Endothelial cell (in vitro differentiated cells): Measurements from ENCODE around the gene ZMIZ2. TPM values are rescaled to one million over a fixed set of nuclear protein-coding genes. Genes with fewer than 3 reads are reported as not detected.

Experiments used
- DNase-seq: peaks from one replicate; pipeline ENCODE4 v3.0.0; 2021; ENCODE audit warnings: low spot score
- H3K27ac Mint-ChIP-seq: one replicate; pipeline ENCODE4 v1.8.0; 2021; ENCODE audit warnings: mixed read lengths, inconsistent platforms; ENCODE audit not compliant: unreplicated experiment
- H3K27me3 Mint-ChIP-seq: one replicate; pipeline ENCODE4 v1.8.0; 2021; ENCODE audit warnings: mild to moderate bottlenecking, moderate library complexity, mixed read lengths, inconsistent platforms; ENCODE audit not compliant: unreplicated experiment
- H3K36me3 Mint-ChIP-seq: one replicate; pipeline ENCODE4 v1.8.0; 2021; ENCODE audit warnings: mild to moderate bottlenecking, low read depth, mixed read lengths, inconsistent platforms; ENCODE audit not compliant: unreplicated experiment
- H3K4me1 Mint-ChIP-seq: one replicate; pipeline ENCODE4 v1.8.0; 2021; ENCODE audit warnings: mild to moderate bottlenecking, mixed read lengths, inconsistent platforms; ENCODE audit not compliant: unreplicated experiment
- H3K4me3 Mint-ChIP-seq: one replicate; pipeline ENCODE4 v1.8.0; 2021; ENCODE audit warnings: mild to moderate bottlenecking, mixed read lengths, inconsistent platforms; ENCODE audit not compliant: unreplicated experiment
- H3K9me3 Mint-ChIP-seq: one replicate; pipeline ENCODE4 v1.8.0; 2021; ENCODE audit warnings: mixed read lengths, inconsistent platforms; ENCODE audit not compliant: unreplicated experiment
- CTCF ChIP-seq: fragments of 200-600 bp; sonication (generic); IDR thresholded peaks from one replicate; pipeline ENCODE4 v1.5.0; 2021; ENCODE audit warnings: antibody characterized with exemption; ENCODE audit not compliant: unreplicated experiment
- total RNA-seq: library from RNA; stranded (reverse); fragmentation: NEBNext Ultra II Directional; extraction: Animal tissue kit (Norgen Biotek cat#: 25700); gene quantifications from one replicate; pipeline ENCODE4 v1.2.1, GENCODE V29; 2021; ENCODE audit not compliant: unreplicated experiment

Gene ZMIZ2
- total RNA-seq, 1 donor from 2014 or later, result 70.9 TPM

- Mint-ChIP-seq H3K36me3 (peaks cover 15% of the 10 kb centered on the region), H3K9me3 (no peaks in the 10 kb centered on the region), H3K4me3 (peak overlapping the region; percentile 20), H3K4me1 (no peaks in the 10 kb centered on the region), H3K27ac (peak overlapping the region; percentile 4), H3K27me3 (peaks cover 16% of the 10 kb centered on the region)
- no peak for TF ChIP-seq CTCF
- DNase-seq, result no peak
Measured at GRCh38 chr7:44709945-44710596, 38.6 kb upstream of the ZMIZ2 start.

- Mint-ChIP-seq H3K4me1 (no peaks in the 10 kb centered on the region), H3K4me3 (no peak overlapping the region), H3K27me3 (peaks cover 16% of the 10 kb centered on the region), H3K27ac (no peak overlapping the region), H3K36me3 (peaks cover 15% of the 10 kb centered on the region), H3K9me3 (no peaks in the 10 kb centered on the region)
- TF ChIP-seq CTCF, result no peak
- no peak for DNase-seq
Measured at GRCh38 chr7:44711528-44711927, 37.1 kb upstream of the ZMIZ2 start.

DNA sequence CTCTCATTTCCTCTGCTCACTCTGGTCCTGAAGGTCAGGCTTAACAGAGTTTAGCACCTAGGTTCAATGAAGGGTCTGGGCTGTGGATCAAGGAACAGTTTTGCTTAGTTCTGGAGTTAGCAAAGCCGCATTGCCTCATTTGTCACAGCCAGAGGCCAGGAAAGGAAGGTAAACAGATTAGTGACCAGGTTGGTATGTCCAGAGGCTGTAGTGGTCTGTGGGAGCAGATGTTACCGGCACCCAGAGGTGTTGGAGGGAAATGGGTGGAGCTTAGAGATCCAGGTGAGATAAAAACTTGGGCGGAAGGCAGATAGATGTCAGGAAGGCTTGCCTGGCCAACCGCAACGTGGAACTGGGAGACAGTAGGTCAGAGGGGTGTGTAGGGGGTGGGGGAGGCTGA, 36.6 kb upstream of the ZMIZ2 start:
- Mint-ChIP-seq H3K4me3 (no peak overlapping the region), H3K9me3 (no peaks in the 10 kb centered on the region), H3K27me3 (peaks cover 16% of the 10 kb centered on the region), H3K36me3 (peaks cover 15% of the 10 kb centered on the region), H3K27ac (no peak overlapping the region), H3K4me1 (no peaks in the 10 kb centered on the region)
- no peak for TF ChIP-seq CTCF
- no peak for DNase-seq

GRCh38 chr7:44713141-44713540, 35.5 kb upstream of the ZMIZ2 start:
- H3K9me3 Mint-ChIP-seq, result no peaks in the 10 kb centered on the region
- peaks cover 13% of the 10 kb centered on the region for H3K27me3 Mint-ChIP-seq
- DNase-seq, result no peak
- no peak overlapping the region for H3K4me3 Mint-ChIP-seq
- H3K4me1 Mint-ChIP-seq, result no peaks in the 10 kb centered on the region
- peaks cover 12% of the 10 kb centered on the region for H3K36me3 Mint-ChIP-seq
- no peak overlapping the region for H3K27ac Mint-ChIP-seq
- TF ChIP-seq CTCF, result no peak

DNA sequence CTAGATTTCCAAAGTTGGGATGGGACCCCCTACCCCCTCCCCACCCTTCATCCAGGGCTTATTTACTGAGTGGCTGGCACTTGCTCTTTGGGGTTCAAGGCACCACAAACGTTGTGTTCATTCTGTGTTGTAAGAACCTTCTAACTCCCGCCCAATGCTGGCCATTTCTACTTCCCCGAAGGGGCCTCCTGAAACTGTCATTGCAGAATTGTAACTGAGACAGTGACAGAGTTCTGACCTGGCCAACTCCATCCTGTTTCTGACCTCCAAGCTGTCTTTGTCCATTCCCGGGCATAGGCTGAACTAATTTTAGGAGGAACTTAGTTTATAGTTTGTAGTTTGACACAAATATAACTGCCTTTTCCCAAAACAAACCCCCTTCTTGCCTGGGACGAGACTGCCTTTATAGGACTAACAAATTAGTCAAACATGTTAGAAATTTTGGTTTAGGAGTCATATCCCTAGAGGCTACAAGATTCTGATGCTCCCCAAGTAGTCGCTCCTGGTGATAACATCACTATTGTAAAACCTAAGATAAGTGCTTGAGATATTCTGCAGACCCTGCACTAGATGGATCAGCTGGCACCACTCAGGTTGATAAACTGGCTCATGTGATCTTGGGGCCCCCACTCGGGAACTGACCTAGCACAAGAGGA, 34.8 kb upstream of the ZMIZ2 start:
- H3K27ac Mint-ChIP-seq, result peak overlapping the region; percentile 61
- no peaks in the 10 kb centered on the region for H3K9me3 Mint-ChIP-seq
- no peaks in the 10 kb centered on the region for H3K4me1 Mint-ChIP-seq
- no peak for TF ChIP-seq CTCF
- peaks cover 12% of the 10 kb centered on the region for H3K36me3 Mint-ChIP-seq
- no peak for DNase-seq
- peaks cover 13% of the 10 kb centered on the region for H3K27me3 Mint-ChIP-seq
- no peak overlapping the region for H3K4me3 Mint-ChIP-seq
